ENCODE results near the gene BLOC1S3.
A peak's percentile ranks its signal among the peaks of the same experiment; 100 is the strongest.

DNA sequence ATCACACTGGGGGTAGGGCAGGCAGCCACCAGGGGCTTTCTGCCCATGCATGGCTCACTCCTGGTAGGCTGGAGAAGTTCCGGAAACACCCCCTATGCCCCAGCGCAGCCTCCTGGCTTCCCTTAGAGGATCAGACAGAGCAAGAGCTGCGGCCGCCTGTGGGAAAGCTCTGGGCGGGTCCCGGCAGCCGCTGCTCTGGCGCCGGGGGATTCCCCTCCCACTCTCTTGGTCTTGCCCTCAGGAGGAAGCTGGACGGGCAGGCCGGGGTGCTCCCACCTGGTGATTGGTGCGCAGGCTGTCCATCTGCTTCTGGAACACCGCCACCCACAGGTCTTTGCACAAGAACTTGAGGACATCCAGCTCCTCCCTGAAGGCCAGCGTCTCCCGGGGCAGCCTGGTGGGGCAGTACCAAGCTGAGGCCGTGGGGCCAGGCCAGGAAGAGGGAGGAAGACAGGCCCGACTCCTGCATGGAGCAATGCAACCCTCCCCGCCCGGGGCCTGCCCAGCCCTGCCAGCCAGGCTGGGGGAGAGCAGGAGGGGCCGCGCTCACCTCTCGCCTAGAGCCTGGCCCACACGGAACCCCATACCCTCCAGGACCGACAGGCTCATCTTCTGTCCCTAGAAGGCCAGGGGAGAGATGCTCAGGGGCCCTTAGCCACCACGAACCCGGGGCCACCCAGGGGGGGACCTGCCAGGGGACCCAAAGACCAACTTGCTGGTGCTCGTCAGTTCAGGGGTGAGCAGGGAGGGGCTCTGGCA is 13.8 kb upstream of the BLOC1S3 start:
- TF ChIP-seq, protein P1, sequence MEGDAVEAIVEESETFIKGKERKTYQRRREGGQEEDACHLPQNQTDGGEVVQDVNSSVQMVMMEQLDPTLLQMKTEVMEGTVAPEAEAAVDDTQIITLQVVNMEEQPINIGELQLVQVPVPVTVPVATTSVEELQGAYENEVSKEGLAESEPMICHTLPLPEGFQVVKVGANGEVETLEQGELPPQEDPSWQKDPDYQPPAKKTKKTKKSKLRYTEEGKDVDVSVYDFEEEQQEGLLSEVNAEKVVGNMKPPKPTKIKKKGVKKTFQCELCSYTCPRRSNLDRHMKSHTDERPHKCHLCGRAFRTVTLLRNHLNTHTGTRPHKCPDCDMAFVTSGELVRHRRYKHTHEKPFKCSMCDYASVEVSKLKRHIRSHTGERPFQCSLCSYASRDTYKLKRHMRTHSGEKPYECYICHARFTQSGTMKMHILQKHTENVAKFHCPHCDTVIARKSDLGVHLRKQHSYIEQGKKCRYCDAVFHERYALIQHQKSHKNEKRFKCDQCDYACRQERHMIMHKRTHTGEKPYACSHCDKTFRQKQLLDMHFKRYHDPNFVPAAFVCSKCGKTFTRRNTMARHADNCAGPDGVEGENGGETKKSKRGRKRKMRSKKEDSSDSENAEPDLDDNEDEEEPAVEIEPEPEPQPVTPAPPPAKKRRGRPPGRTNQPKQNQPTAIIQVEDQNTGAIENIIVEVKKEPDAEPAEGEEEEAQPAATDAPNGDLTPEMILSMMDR (IDR thresholded peaks at IDR 0.05): peak in 1 of 12 donors; percentile 7
- TF ChIP-seq POLR2A (IDR thresholded peaks at IDR 0.05): no peak
